BJ (cell line): Measurements from ENCODE around the gene RAB33B. TPM values are rescaled to one million over a fixed set of nuclear protein-coding genes. Genes with fewer than 3 reads are reported as not detected.

ENCODE experiments used
- polyA plus RNA-seq: library from polyadenylated mRNA; depleted of rRNA; stranded (reverse); fragments of >200 nt; gene quantifications from 2 replicates; pipeline ENCODE4 v1.2.3, GENCODE V29; 2011; rRNA removed
- small RNA-seq: library from RNA; depleted of rRNA; stranded (forward); fragments of <200 nt; gene quantifications from one replicate; pipeline ENCODE3, GENCODE V24; 2012; ENCODE audit warnings: low replicate concordance, low read depth; ENCODE audit not compliant: insufficient read length

RAB33B gene
- polyA plus RNA-seq, 1 experiment, result 4.0 TPM

Small RNAs within 50 kb of the gene (small RNA-seq; reads per million reads assigned to genes)
- not detected for gene RF01225

Other genes with a start within 250 kb of the RAB33B start
- gene MGARP, start 173.9 kb upstream of the RAB33B start, polyA plus RNA-seq, result 24.2 and 29.5 TPM in 2 replicates
- 5.3 and 15.0 TPM in 2 replicates for gene NAA15, start 152.6 kb upstream of the RAB33B start, polyA plus RNA-seq
- gene NDUFC1, start 151.6 kb upstream of the RAB33B start, polyA plus RNA-seq, result 53.0 and 54.2 TPM in 2 replicates
- gene SETD7, start 102.1 kb downstream of the RAB33B start, polyA plus RNA-seq, result 14.5 and 24.2 TPM in 2 replicates
- gene MGST2, start 211.7 kb downstream of the RAB33B start, polyA plus RNA-seq, result 10.0 and 17.5 TPM in 2 replicates